Activated CD8-positive, alpha-beta memory T cell treated with anti-CD3 and anti-CD28 coated beads for 24 hours (primary cell): Measurements from ENCODE around the gene IMMT.

ENCODE experiments used
- DNase-seq: peaks from one replicate; pipeline ENCODE4 v3.0.0-alpha.2; 2020

IMMT gene

DNA sequence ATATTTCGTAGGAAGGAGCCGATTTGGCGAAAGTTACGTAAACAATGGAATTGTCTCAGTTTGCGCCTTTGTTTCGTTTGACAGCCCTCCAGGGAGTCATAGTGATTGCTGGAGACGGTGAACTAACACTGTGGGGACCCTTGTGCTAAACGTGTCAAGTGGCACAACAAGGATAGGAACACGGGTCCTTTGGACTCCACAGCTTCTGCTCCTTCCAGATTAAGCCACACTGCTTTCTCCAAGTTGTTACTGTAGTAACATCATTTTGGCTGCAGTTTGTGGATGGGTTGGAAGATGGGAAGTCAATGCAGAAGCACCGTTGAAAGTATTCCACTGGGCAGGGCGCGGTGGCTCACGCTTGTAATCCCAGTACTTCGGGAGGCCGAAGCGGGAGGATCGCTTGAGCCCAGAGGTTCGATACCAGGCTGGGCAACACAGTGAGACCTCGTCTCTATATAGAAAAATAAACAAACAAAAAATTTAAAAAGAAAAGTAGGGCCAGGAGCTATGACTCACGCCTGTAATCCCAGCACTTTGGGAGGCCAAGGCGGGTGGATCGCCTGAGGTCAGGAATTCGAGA, 636 bp upstream of the IMMT start:
- no peak for DNase-seq

DNA sequence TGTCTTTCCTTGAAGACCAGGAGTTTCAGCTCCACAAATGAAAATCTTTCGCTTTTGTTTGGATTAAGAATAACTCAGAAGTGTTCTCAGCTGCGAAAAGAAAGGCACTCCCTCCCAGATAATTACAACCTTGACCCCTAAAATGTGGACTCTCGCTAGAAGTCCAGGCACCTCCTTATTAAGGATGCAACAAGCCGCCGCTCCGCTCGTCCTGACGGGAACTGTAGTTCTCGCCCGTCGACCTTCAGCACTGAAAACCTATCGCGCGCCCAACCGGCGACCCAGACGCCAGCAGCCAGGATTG, 559 bp downstream of the IMMT start:
- no peak for DNase-seq

DNA sequence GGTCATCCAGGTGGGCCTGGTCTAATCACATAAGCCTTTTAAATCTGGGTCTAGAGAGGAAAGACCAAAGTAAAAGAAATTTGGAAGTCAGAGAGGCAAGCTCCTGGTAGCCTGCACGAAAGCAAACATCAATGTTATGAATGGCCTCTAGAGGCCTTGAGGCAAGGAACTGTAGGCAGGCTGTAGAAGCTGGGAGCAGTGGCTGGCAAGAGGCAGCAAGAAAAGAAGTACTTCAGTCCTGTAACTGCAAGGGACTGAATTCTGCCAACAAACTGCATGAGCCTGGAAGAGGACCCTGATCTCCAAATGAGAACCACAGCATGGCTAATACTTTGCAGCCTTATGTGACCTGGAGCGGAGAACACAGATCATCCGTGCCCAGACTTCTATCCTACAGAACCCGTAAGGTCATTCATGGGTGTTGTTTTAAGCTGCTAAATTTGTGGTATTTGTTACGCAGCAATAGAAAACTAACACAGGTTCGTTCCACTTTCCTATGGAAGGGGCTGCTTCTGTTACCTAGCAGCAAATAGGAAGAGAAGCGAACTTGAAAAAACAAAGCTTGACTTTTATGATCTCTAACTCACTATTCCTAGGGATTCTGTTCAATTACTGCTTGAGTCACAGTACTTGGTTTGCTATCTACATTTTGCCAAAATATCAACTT, 1.2 kb downstream of the IMMT start:
- DNase-seq: no peak

DNA sequence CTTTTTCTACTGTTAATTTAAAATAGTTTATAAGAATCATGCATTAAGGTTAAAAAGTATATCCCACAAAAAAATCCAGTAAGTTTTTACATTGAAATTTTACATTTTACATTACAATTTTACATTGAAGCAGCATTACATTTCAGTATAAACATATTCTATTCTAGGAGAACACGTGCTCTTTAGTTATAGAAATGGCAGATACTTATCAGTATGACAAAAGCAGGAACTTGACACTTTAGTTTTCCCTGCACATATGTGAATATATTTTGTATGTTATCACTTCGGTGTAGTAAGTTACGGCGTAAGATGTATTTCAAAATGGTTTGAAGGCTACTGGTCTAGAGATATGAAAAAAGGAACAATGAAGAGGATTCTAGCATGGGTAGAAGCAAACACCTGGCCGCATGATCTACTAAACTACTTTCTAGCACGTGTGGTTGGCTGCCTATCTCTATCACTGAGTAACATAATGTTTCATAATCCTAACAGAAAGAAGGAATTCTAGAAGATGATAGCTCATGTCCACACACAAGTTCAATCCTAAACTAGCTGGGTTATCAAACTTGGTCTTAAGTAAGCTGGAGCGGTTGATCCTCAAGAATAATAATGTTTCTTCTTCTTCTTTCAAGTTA, 5.4 kb downstream of the IMMT start:
- DNase-seq: no peak

DNA sequence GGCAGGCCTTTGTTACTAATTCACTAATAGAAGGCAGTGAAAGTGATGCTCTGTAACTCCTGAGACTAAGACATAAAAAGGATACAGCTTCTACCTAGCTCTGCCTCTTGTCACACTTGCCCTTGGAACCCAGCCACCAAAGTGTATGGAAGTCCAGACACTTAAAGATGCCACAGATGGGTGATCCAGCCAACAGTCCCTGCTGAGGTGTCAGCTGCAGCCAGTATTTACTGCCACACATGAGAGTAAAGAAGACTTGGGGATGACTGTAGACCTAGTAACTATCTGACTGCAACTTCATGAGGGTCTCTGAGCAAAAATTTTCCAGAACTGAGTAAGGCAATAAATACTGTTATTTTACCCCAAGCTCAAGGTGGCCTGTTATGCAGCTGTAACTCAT, 8.8 kb downstream of the IMMT start:
- DNase-seq: no peak

DNA sequence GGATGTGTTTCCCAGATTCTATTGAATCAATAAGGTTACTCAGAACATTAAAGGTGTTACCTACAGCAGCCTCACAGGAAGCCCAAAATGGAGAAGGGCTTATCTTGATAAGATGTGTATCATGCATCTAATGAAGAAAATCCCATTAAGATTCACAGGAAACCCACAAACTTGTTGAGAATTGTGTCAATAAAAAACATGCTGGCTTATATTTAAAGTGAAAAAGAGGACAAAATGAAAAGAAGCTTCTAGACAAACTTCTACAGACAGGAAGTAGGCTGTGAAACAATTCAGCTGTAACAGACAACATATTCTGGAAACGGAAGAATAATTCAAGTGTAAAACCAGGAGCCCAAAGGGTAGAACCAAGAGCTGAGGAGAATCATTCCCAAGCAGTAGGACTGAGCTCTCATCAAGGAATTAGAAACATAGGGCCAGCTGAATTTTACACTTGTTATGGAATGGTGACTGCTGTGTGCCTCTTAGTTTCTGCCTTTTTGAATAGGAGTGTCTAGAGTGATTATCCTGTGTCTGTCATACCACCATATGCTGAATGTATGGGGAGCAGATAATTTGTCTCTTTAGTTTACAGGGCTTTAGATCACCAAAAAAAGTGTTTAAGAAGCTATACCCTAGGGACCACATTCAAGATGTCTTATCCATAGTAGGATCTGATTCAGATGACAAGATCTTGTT, 9.6 kb downstream of the IMMT start:
- no peak for DNase-seq

DNA sequence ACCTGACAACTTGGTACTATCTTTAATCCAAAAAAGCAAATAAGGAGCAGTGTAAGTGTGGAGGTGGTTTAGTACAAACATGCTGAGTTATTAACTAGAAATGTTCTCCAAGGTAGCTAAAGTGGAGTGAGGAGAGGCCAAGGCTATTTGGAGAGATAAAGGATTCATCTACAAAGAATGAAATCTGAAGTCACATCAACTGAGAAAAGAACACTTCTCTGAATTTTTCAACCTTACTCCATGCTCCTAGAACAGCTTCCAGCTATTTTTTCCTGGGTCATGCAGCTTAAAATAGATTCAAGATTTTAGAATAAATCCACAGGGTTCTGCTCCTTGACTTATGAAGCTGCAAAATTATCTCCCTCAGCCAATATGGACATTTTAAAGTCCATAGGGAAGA, 18.7 kb downstream of the IMMT start:
- DNase-seq: no peak

DNA sequence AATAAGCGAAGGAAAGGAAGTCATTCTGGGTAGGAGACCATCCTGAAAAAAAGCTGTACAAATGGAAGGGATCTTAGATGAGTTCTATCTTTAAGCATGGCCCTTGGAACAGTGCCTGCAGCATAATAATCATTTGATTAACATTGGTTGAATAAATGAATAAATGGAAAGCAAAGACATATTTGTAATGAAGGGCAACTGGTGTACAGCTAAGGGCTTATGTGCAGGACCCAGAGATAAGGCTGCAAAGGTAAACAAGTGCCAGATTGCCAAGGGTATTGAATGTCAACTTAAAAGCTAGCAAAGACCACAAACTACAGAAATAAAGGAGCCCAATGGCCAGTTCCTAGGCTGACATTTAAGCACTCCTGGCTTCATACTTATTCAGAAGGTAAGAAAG, 19.4 kb downstream of the IMMT start:
- no peak for DNase-seq

DNA sequence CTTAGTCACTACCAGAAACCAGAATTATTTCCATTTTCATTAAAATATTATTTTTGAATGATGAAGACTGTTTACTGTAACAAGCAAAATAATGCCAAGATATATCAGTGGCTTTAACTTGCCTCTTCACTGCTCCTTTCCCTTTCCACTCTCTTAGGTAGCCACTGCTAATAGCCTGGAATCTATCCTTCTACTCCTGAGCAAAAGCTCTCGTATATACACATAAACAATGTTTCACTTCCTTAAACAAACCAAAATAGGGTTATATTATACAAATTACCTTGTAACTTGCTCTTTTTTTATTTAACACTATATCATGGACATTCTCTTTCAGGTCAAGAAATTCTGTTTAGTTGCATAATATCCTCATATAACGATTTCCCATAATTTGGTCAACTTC, 20.8 kb downstream of the IMMT start:
- DNase-seq: no peak

DNA sequence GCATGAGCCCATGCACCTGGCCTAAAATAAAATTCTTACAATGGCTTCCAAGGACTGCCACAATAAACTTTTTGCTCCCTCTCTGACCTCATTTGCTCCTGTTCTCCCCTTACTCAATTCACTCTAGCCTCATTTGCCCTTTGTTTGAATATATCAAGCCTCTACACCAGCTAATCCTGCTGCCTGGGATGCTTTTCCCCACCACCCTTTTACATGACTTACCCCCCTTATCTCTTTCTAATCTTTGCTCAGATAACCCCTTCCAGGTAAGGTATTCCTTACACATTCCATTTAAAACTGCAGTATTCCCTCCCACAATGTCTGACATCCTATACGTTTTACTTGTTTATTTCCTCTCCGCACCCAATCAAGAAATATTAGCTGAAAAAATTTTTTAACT, 22.7 kb downstream of the IMMT start:
- DNase-seq: no peak

DNA sequence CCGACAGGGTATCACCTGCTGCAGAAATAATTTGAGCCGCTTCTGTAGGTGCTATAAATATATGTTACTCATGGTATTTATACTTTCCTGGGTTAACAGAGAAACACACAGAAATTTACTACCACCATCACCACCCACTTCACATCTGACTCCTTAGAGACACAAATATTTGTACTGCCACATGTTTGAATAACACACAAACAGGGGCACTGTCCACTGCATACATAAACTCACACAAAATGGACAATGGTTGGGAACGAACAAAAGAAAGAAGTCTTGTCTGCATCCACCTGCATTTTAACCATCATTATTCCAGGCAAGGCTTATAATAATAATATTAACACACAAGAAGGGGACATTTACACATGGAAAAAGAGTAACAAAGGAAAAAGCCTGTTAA, 24.0 kb downstream of the IMMT start:
- DNase-seq: no peak

DNA sequence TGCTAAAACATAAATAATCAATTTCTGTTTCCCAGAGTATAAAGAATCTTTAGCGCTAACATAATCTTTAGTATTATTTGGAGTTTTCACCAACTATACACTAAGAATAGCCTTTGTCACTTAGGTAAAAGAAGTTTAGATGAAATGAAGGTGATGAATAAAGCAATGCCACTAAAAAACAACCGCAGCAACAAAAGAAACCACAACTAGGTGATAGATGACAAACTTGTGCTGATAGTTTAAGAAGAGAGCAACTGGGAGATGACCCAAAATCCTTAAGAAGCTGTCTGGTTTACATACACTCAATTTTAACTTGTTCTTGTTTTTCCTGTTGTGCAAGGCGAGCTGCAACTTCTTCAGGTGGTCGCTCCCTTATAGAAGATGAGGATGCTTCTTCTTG, 24.8 kb downstream of the IMMT start:
- DNase-seq: no peak

DNA sequence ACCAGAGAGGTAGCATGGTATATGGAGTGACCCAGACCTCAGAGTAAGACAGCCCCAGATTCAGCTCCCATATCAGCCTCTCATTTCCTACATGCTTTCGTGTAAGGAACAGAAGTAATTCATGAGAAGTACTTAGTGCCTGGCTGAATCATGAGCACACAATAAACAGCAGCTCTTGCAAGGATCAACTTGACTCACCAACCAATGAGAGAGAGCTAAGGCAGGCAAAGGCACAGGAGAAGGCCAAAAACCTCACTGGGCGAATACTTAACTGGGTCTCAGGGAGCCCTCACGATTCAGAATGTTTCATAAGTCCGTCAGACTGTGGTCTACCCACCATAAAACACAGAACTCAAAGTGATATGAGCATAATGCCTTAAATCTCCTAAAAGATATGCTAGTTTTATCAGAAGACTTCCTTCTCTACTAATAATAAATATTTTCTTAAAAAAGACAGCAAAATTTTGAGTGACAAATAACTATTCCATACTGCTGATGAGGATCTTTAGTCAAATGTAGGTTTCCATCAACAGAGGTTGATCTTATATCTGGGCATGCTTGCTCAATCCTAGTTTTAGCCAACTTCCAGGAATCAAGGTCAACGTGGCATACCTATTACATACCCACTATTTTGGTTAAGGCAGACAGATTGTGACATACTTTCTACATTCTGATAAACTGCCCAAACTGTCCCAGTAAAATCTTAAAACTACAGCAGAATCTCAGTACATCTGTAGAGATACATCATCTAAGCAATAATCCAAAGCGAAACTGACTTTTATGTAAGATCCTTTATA, 34.9 kb downstream of the IMMT start:
- DNase-seq: no peak

DNA sequence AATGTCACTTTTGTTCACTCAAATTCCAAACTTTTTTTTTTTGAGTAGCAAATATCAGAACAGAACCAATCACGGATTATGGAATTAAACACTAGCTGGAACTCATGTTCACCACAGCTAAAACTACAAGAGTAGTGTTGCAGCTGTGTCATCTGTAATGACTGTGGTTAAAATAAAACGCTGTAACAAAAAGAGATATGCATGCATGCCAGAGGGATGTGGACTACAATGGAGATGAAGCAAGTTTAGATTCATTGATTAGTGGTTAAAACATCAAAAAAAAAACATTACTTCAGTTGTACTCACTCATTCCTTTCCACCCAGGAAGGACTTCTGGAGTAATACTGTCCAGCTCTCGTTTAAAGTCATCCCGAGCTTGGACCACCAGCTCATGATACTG, 37.0 kb downstream of the IMMT start:
- DNase-seq: no peak

DNA sequence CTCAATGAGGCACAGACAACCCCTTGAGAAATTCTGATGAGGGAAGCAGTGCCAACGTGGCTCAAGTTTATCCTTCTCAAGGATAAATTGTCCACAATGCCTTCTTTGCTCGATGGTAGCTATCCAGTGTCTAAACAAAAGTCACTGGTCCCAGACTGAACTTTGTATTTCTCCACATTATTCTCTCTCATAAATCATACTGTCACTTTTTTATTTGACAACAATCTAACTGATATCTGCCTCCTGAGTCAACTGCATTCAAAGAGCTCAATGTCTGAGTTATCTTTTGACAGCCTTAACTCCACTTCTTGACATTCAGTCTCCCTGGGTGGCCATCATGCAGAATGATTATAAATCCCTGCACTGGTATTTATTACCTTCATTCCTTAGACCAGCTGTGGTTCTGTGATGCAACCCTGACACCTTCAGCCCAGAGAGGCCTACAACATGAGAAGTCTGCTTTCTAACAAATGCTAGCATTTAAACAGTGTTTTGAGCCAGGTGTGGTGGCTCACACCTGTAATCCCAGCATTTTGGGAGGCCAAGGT, 38.2 kb downstream of the IMMT start:
- DNase-seq: no peak

DNA sequence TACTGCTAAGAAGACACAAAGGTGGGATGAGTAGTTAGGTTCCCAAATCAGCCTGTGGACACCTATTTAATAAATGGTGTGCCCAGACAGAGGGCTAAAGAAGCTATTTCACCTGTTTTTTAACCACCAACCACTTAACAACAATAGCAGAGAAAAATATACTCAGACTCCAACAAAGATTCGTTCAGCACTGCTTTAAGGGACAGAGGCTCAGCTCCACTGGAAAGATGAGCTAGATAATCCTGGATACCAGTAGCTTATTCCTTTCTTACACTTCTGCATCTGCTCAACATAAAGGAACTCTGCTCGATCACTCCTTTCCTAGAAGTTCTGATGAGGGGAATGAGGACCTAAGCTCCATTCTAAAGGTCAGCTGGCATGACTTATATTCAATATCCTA, 44.8 kb downstream of the IMMT start:
- no peak for DNase-seq

DNA sequence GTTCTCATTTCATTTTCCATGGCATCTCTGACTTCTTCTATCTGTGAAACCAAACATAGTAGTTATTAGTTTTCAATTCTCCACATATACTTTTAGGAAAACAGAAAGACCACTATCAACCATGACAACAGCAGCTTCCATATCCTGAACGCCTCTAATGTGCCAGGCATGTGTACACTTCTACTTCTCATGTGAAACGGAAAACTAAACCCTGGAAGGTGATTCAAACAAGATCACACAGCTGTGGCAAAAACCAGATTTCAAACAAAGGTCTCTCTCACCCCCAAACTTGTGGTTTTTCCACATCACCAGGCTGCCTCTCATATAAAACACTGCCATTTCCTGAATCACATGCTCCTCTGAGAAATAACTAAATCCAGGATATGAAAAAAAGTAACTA, 47.5 kb downstream of the IMMT start:
- DNase-seq: no peak

DNA sequence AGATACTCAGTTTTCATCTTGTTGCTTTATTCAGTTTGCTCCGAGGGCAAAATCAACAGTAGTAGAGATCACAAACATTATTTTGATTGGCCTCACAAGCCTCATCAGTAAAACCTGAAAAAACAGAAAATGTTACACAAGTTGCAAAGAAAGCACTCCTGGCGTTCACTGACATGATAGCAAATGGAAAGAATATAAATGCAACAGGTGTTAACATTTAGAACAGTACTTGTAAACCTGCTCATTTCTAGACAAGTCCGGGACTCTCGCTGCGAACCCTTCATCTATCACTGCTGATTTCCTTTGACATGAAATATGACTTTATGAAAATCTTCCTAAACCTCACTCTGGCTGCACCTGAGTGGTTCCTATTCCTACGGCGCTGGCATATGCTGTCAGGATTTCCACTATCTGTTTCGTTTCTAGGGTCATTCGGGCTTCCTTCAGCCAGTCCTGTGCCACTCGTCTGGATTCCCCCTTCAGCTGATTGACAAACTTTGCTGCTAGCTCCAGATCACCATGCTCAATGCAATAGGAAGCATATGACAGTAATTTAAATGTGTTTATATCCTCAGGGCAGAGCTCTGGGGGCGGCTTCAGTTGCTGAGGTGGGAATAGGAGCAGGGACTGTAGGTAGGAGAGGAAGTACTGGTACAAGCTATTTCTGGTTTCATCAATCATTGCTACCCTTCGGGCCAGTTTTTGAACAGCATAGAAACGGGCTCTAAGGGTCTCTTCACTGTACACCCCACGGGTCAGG, 51.2 kb downstream of the IMMT start:
- no peak for DNase-seq

DNA sequence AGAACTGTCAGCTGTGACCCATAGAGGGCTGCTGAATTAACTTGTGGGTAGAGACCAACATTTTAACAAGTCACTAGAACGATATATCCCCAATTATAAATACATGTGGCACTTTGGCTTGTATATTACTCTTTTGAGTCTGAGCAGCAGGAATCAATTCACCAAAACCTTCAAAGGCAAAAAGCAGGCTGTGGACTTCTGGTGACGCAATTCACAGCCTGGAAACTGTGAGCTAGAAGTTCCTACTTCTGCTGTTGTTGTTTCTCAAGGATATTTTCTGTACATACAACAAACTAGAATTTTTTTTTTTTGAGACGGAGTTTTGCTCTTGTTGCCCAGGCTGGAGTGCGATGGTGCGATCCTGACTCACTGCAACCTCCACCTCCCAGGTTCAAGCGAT, 52.0 kb downstream of the IMMT start:
- DNase-seq: no peak

DNA sequence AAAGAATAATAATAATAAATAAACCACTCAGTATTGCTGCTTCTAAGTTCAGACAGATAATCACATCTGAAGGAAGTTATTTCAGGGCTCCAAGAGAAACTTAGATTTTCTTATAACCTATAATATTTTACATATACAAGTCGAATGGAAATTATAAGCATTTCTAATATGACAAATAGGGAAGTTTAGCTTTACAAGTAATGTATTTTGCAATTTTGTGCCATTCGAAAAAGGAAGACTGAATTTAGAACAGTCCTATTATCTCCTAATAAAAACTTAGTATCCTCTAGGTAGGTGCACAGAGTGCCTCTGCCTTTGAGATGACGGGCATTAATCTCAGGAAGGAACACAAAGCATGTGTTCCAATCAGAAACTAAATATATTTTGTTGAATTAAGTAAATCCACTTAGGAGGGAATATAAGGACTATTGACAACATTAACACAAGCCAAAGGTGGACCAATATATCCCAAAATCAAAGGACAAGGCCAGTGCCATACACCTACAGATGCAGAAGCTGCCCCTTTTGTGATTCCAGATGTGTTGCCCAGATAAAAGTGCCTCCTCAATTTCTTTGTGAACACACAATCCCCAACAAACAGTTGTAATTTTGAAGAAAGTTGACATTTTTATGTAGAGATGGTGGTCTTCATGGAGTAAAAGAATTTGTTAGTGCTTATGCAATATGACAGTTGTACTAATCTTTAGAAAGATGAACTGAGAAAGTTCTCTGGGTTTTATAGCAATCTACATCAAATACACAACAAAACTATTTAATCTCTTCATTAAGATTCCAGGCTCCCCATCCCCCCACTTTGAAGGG, 52.6 kb downstream of the IMMT start:
- DNase-seq: no peak

DNA sequence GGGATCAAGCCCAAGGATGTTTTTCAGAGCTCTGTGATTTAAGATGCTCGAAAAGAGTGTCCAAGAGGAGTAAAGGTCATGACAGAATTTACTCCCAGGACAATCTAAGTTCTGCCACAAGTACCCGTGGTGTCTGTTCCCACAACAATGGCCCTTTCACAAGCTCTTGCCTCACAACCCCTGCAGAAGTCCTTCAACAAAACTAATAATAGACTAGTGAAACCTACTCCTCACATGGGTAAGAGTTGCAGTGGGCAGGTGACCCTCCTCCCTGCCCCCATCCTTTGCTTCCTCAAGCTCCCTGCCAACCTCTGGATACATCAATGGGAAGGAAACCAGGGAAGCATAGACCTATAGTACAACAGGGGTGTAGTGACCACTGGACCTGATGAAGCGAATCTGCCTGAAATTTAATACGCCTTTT, 54.3 kb downstream of the IMMT start:
- DNase-seq: no peak

DNA sequence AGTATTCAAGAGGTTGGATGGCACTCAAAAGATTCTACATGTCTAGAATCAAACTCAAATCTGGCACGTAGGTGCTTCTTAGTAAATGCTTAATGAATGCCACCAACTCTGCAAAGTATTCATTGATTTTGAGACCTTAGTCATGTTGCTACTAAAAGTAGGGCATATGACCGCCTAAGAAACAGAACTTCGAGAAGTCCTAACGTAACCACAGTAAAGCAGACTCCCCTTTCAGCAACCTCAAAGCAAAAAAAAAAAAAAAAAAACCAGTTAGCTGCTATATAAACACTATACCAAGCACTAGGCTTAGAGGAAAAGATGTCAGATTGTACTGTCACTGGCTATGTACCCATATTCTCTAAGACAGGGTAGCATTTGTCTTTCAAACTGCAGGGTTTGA, 55.3 kb downstream of the IMMT start:
- no peak for DNase-seq
